Stomach (tissue), 4 donors: ENCODE results near the gene RTTN.

Experiments
- EP300 ChIP-seq: sonication (generic); formaldehyde crosslinking; IDR thresholded peaks from one replicate; pipeline ENCODE4 v1.6.1; 2017; ENCODE audit warnings: antibody characterized with exemption
- POLR2A ChIP-seq, 4 donors: fragments of 450-650 bp; IDR thresholded peaks; one replicate each; pipeline ENCODE4 v1.6.1; 2016; ENCODE audit warnings: antibody characterized with exemption in 4 of 4, control low read depth in 2 of 4, mild to moderate bottlenecking in 1 of 4, moderate library complexity in 1 of 4
- POLR2AphosphoS5 ChIP-seq, 3 donors: sonication (generic); formaldehyde crosslinking; IDR thresholded peaks; one replicate each; pipeline ENCODE4 v1.6.1; 2016; ENCODE audit warnings: antibody characterized with exemption in 3 of 3
- TF ChIP-seq, protein P1 (sequence below), 7 experiments: fragments of 450-650 bp in 4 of 7; fragments of 200-600 bp in 3 of 7; sonication (generic) in 3 of 7; IDR thresholded peaks; one replicate each; pipeline ENCODE4 v1.5.1; 2016 to 2019; ENCODE audit warnings: antibody characterized with exemption in 7 of 7, control low read depth in 2 of 7, mild to moderate bottlenecking in 1 of 7

DNA sequence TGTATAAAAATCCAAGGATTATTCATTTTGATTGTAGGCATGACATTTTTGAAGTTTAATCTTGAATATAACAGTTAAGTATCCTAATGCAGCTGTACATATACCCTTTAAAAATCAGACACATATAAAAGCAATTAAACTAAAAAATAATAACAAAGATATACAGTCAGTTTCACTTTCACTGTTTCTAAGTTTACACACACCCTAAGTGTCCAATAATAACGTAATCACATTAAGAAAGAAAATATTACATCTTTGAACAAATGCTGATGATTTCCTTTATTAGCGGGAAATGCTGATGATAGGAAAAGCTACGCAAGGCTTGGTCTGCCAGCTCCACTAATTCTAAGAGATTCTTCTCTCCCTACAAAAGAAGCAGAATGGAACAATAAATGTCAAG is 38.8 kb downstream of the RTTN start:
- TF ChIP-seq, protein P1, sequence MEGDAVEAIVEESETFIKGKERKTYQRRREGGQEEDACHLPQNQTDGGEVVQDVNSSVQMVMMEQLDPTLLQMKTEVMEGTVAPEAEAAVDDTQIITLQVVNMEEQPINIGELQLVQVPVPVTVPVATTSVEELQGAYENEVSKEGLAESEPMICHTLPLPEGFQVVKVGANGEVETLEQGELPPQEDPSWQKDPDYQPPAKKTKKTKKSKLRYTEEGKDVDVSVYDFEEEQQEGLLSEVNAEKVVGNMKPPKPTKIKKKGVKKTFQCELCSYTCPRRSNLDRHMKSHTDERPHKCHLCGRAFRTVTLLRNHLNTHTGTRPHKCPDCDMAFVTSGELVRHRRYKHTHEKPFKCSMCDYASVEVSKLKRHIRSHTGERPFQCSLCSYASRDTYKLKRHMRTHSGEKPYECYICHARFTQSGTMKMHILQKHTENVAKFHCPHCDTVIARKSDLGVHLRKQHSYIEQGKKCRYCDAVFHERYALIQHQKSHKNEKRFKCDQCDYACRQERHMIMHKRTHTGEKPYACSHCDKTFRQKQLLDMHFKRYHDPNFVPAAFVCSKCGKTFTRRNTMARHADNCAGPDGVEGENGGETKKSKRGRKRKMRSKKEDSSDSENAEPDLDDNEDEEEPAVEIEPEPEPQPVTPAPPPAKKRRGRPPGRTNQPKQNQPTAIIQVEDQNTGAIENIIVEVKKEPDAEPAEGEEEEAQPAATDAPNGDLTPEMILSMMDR (IDR thresholded peaks at IDR 0.05) = no peak
- TF ChIP-seq POLR2A (IDR thresholded peaks at IDR 0.05) = no peak
- no peak for TF ChIP-seq EP300
- TF ChIP-seq POLR2AphosphoS5 (IDR thresholded peaks at IDR 0.05) = no peak
